CD8-positive, alpha-beta memory T cell (primary cell): Measurements from ENCODE around the gene NEB. TPM values are rescaled to one million over a fixed set of nuclear protein-coding genes. Genes with fewer than 3 reads are reported as not detected.
"Not testable (repeated sequence)": the region's sequence is repeated elsewhere in the genome, so short reads cannot be mapped to it uniquely, and the experiment has no call there.

Experiments used
- CTCF ChIA-PET: fragments of 350-600 bp; sonication (Branson Sonifier 250); formaldehyde crosslinking; loops from one replicate; lab custom pipeline; 2021; ENCODE audit warnings: antibody characterized with exemption; lab: Charles Lee
- POLR2A ChIA-PET: fragments of 350-600 bp; sonication (Branson Sonifier 250); formaldehyde crosslinking; loops from one replicate; lab custom pipeline; 2021; ENCODE audit warnings: antibody characterized with exemption; lab: Charles Lee
- DNase-seq, 5 donors: peaks; one replicate each; pipeline versions ENCODE4 v3.0.0 to v3.0.0-alpha.2; 2020 to 2022; ENCODE audit warnings: mixed read lengths in 1 of 5
- H3K27ac ChIP-seq: one replicate; pipeline ENCODE4 v1.7.0; 2013; ENCODE audit warnings: low read depth, mild to moderate bottlenecking, low read length, moderate library complexity
- H3K27me3 ChIP-seq: 2 replicates; pipeline ENCODE4 v1.7.0; 2013; ENCODE audit warnings: low read length, mild to moderate bottlenecking; ENCODE audit not compliant: insufficient read depth, poor library complexity, severe bottlenecking
- H3K36me3 ChIP-seq: 2 replicates; pipeline ENCODE4 v1.7.0; 2013; ENCODE audit warnings: mild to moderate bottlenecking, low read length, moderate library complexity; ENCODE audit not compliant: insufficient read depth
- H3K4me1 ChIP-seq: 2 replicates; pipeline ENCODE4 v1.7.0; 2013; ENCODE audit warnings: mild to moderate bottlenecking, low read length, moderate library complexity; ENCODE audit not compliant: insufficient read depth
- H3K4me3 ChIP-seq: 2 replicates; pipeline ENCODE4 v1.7.0; 2013; ENCODE audit warnings: mild to moderate bottlenecking, low read length
- H3K9me3 ChIP-seq: 2 replicates; pipeline ENCODE4 v1.7.0; 2013; ENCODE audit warnings: mild to moderate bottlenecking, low read length
- H3K27ac Mint-ChIP-seq, 8 donors: one replicate each; pipeline ENCODE4 v1.8.0; 2020 to 2021; ENCODE audit warnings: mixed read lengths in 8 of 8, mild to moderate bottlenecking in 6 of 8, inconsistent platforms in 3 of 8, moderate library complexity in 3 of 8
- H3K27me3 Mint-ChIP-seq, 2 donors: one replicate each; pipeline ENCODE4 v1.8.0; 2020 to 2021; ENCODE audit warnings: mixed read lengths in 2 of 2, mild to moderate bottlenecking in 1 of 2, moderate library complexity in 1 of 2
- H3K36me3 Mint-ChIP-seq, 3 donors: one replicate each; pipeline ENCODE4 v1.8.0; 2020 to 2021; ENCODE audit warnings: mixed read lengths in 3 of 3, inconsistent platforms in 1 of 3, mild to moderate bottlenecking in 1 of 3
- H3K4me1 Mint-ChIP-seq, 3 donors: one replicate each; pipeline ENCODE4 v1.8.0; 2020 to 2021; ENCODE audit warnings: mixed read lengths in 3 of 3, inconsistent platforms in 1 of 3, mild to moderate bottlenecking in 1 of 3
- H3K4me3 Mint-ChIP-seq, 7 donors: one replicate each; pipeline ENCODE4 v1.8.0; 2020 to 2021; ENCODE audit warnings: mixed read lengths in 7 of 7, mild to moderate bottlenecking in 6 of 7, moderate library complexity in 4 of 7, inconsistent platforms in 2 of 7
- H3K9me3 Mint-ChIP-seq, 5 donors: one replicate each; pipeline ENCODE4 v1.8.0; 2020 to 2022; ENCODE audit warnings: mixed read lengths in 5 of 5, mild to moderate bottlenecking in 3 of 5, moderate library complexity in 2 of 5, inconsistent platforms in 1 of 5
- polyA plus RNA-seq: library from polyadenylated mRNA; unstranded; fragments of 300-500 nt; fragmentation: Illumina TruSeq; gene quantifications from one replicate; pipeline ENCODE4 v1.2.3, GENCODE V29; 2021
- total RNA-seq, 2 experiments: library from RNA; stranded (reverse); gene quantifications; one replicate each; pipeline ENCODE4 v1.2.3, GENCODE V29; 2021

The NEB gene
- total and polyA plus RNA-seq, 3 experiments from 2014 or later = 0.10 to 0.31 (median 0.29) TPM

DNA sequence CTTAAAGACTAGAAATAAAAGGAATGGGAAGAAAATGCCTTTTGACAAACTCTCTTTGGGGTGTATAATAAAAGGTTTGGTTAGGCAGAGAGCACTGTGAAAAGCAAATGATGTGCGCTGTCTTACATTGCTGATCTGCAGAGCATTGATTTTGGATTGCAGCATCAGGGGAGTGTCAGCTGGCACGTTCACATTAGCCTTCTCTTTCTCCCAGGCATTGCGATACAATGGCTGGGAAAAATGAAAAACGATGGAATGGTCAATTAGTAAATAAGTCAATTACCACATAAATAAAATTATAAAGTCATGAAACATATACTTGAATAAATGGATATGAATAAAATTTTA lies 142.4 kb downstream of the NEB start:
- H3K36me3 ChIP-seq, H3K9me3 Mint-ChIP-seq, H3K36me3 Mint-ChIP-seq, H3K9me3 ChIP-seq, DNase-seq, H3K4me3 Mint-ChIP-seq, H3K27me3 Mint-ChIP-seq, CTCF ChIA-PET, H3K27ac Mint-ChIP-seq, H3K4me1 ChIP-seq, H3K27ac ChIP-seq, H3K4me3 ChIP-seq, H3K4me1 Mint-ChIP-seq, POLR2A ChIA-PET, H3K27me3 ChIP-seq: not testable (repeated sequence)

DNA sequence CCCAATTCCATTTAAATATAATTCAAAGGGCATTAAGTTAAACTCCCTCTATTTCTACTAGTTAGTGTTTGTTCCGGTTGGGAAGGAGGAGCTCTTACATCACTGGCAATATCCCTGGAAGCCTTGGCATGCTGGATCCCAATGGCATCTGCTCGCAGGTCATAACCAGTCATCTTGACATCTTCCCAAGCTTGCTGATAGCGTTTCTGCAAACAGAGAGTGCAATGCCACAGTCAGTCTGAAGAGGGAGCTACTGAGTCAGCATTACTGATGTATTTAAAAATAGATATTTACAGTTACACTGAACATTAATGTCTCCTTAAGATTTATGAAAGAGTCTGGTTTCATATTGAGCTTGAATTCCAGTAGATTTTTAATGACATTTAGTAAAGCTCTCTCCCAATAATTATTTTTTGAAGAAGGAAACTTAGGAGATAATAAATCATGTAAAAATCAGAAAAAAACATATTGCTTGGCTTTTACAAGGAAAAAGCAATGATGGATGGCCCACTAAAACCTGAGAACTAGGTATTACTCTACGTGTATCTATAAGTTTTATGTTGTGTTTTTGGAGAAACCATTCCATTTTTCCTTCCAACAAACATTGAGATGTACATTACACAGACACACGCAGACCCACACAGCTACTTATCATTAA lies 142.9 kb downstream of the NEB start:
- H3K27ac Mint-ChIP-seq, H3K9me3 Mint-ChIP-seq, H3K27me3 ChIP-seq, CTCF ChIA-PET, H3K4me3 ChIP-seq, H3K36me3 ChIP-seq, H3K27ac ChIP-seq, H3K4me1 ChIP-seq, H3K27me3 Mint-ChIP-seq, H3K9me3 ChIP-seq, POLR2A ChIA-PET, H3K4me1 Mint-ChIP-seq, H3K4me3 Mint-ChIP-seq, H3K36me3 Mint-ChIP-seq: not testable (repeated sequence)
- peak in 1 of 5 donors; percentile 7 for DNase-seq

DNA sequence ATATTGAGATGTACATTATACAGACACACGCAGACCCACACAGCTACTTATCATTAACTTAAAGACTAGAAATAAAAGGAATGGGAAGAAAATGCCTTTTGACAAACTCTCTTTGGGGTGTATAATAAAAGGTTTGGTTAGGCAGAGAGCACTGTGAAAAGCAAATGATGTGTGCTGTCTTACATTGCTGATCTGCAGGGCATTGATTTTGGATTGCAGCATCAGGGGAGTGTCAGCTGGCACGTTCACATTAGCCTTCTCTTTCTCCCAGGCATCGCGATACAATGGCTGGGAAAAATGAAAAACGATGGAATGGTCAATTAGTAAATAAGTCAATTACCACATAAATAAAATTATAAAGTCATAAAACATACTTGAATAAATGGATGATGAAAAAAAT lies 153.0 kb downstream of the NEB start:
- H3K27ac ChIP-seq, H3K36me3 ChIP-seq, H3K27me3 ChIP-seq, H3K4me1 ChIP-seq, H3K36me3 Mint-ChIP-seq, H3K4me1 Mint-ChIP-seq, H3K4me3 Mint-ChIP-seq, H3K27ac Mint-ChIP-seq, H3K9me3 Mint-ChIP-seq, H3K27me3 Mint-ChIP-seq, CTCF ChIA-PET, H3K9me3 ChIP-seq, DNase-seq, H3K4me3 ChIP-seq, POLR2A ChIA-PET: not testable (repeated sequence)

DNA sequence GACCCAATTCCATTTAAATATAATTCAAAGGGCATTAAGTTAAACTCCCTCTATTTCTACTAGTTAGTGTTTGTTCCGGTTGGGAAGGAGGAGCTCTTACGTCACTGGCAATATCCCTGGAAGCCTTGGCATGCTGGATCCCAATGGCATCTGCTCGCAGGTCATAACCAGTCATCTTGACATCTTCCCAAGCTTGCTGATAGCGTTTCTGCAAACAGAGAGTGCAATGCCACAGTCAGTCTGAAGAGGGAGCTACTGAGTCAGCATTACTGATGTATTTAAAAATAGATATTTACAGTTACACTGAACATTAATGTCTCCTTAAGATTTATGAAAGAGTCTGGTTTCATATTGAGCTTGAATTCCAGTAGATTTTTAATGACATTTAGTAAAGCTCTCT lies 153.6 kb downstream of the NEB start:
- H3K9me3 ChIP-seq, H3K4me3 Mint-ChIP-seq, H3K4me3 ChIP-seq, POLR2A ChIA-PET, H3K36me3 ChIP-seq, DNase-seq, H3K27me3 Mint-ChIP-seq, H3K4me1 Mint-ChIP-seq, H3K4me1 ChIP-seq, H3K36me3 Mint-ChIP-seq, H3K27me3 ChIP-seq, H3K9me3 Mint-ChIP-seq, H3K27ac Mint-ChIP-seq, H3K27ac ChIP-seq, CTCF ChIA-PET: not testable (repeated sequence)

DNA sequence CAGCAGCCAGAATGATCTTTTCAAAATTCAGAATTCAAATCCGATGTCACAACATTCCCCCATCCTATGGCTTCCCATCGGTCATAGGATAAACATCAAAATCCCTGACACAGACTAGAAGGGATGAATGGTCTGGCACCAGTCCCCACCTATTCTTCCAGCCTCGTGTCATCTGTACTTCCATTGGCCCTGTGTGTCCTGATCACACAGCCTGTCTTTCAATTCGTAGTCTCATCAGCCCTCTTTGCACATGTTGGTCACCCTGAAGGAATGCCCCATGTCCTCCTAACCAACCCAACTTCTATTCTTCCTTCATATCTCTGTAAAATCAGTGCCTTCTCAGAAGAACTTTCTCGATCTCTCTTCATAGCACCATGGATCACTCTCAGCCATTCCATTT lies 157.2 kb downstream of the NEB start:
- peaks cover 0 to 9% of the 10 kb centered on the region in 2 donors for H3K27me3 Mint-ChIP-seq
- H3K27me3 ChIP-seq = no peaks in the 10 kb centered on the region
- H3K27ac Mint-ChIP-seq = peak overlapping the region in 1 of 8 donors; percentile 39
- H3K4me1 Mint-ChIP-seq = no peaks in the 10 kb centered on the region
- H3K4me3 ChIP-seq = no peak overlapping the region
- no peaks in the 10 kb centered on the region for H3K9me3 Mint-ChIP-seq
- no peaks in the 10 kb centered on the region for H3K36me3 Mint-ChIP-seq
- H3K4me3 Mint-ChIP-seq = no peak overlapping the region
- no peaks in the 10 kb centered on the region for H3K4me1 ChIP-seq
- no peak for DNase-seq
- ChIA-PET CTCF (no interaction called here), POLR2A (no interaction called here)
- no peaks in the 10 kb centered on the region for H3K9me3 ChIP-seq
- H3K27ac ChIP-seq = no peak overlapping the region
- no peaks in the 10 kb centered on the region for H3K36me3 ChIP-seq

DNA sequence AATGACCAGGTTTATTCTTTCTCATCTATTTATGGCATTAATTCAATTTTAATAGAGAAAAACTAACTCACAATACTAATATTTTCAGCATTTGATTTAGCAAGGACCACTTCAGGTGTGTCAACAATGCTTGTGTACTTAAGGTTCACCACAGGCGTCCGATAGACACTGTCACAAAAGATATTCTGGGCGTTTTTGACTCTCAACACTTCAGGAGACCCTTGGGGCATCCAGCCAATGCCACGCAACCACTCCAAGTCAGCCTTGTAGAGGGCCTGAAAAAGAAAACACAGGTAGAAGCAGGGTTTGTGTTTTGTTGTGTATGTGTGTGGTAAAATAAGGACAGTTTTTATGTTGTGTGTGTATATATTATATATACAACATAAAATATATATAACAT lies 158.2 kb downstream of the NEB start:
- no peaks in the 10 kb centered on the region for H3K9me3 Mint-ChIP-seq
- no peak overlapping the region for H3K4me3 Mint-ChIP-seq
- H3K27ac Mint-ChIP-seq = no peak overlapping the region
- no peaks in the 10 kb centered on the region for H3K36me3 Mint-ChIP-seq
- Histone ChIP-seq H3K4me3 (no peak overlapping the region), H3K27ac (no peak overlapping the region), H3K36me3 (no peaks in the 10 kb centered on the region), H3K9me3 (no peaks in the 10 kb centered on the region), H3K4me1 (no peaks in the 10 kb centered on the region), H3K27me3 (no peaks in the 10 kb centered on the region)
- CTCF ChIA-PET = no interaction called here
- POLR2A ChIA-PET = no interaction called here
- no peak for DNase-seq
- H3K27me3 Mint-ChIP-seq = peaks cover 0 to 9% of the 10 kb centered on the region in 2 donors
- H3K4me1 Mint-ChIP-seq = no peaks in the 10 kb centered on the region

DNA sequence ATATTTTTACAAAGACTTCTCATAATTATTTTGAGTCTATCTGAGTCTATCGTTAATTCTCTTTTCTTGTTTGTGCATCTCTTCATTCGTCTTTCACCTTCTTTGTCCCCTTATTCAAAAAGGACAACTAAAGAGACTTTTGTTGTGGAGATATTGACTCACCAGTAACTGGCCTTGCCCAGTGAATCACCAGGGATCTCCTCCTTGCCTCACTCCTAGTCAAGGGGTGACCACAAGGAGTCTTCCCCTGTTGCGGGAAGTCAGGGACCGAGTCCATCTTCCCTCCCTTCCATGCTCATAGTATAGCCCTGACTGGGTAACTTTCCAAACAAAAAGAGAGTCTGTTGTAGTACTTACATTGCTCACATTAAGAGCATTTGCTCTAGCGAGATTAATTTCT lies 158.9 kb downstream of the NEB start:
- H3K27ac ChIP-seq = no peak overlapping the region
- Mint-ChIP-seq H3K4me3 (no peak overlapping the region), H3K27ac (peak overlapping the region in 1 of 8 donors; percentile 28), H3K9me3 (no peaks in the 10 kb centered on the region), H3K27me3 (peaks cover 0 to 9% of the 10 kb centered on the region in 2 donors), H3K4me1 (no peaks in the 10 kb centered on the region), H3K36me3 (no peaks in the 10 kb centered on the region)
- H3K9me3 ChIP-seq = no peaks in the 10 kb centered on the region
- H3K4me3 ChIP-seq = no peak overlapping the region
- CTCF ChIA-PET = no interaction called here
- no peaks in the 10 kb centered on the region for H3K36me3 ChIP-seq
- no peak for DNase-seq
- H3K4me1 ChIP-seq = no peaks in the 10 kb centered on the region
- H3K27me3 ChIP-seq = no peaks in the 10 kb centered on the region
- POLR2A ChIA-PET = no interaction called here

DNA sequence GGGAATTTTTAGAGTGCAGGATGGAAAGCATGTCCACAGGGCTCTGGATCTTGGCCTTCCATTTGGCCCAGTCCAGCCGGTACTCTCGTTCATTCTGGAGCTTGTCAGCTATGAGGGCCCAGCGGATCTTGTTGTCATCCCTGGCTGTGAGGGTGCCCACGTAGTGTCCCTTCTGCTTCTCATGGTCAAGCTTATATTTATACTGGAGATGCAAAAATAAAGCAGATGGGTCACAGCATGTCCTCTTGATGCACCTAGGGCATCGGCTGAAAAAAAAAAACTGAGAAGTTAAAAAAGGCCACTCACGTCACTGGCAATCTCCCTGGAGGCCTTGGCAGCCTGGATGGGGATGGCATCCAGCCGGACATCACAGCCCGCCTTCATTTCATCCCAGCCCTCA lies 164.1 kb downstream of the NEB start:
- CTCF ChIA-PET = no interaction called here
- no peaks in the 10 kb centered on the region for H3K9me3 Mint-ChIP-seq
- H3K27me3 ChIP-seq = no peaks in the 10 kb centered on the region

DNA sequence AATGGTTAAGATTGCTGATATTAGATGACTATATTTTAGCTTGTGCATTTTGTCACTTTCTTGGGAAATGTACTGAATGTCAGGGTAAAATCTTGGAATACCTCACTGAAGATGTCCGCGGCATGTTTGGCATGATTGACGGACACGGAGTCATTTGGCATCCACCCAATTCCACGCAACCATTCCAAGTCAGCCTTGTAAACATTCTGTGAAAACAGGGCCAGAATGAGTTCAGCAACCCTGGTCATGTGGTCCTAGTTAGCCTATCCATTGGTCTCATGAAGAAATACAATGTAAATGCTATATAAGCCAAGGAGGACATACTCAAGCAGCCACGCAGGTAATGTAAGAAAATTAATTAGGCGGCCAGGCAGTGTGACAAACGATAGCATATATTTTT lies 165.1 kb downstream of the NEB start:
- H3K27me3 Mint-ChIP-seq = peaks cover 0 to 4% of the 10 kb centered on the region in 2 donors
- Histone ChIP-seq H3K4me1 (no peaks in the 10 kb centered on the region), H3K4me3 (no peak overlapping the region), H3K27ac (no peak overlapping the region), H3K27me3 (no peaks in the 10 kb centered on the region), H3K9me3 (no peaks in the 10 kb centered on the region), H3K36me3 (no peaks in the 10 kb centered on the region)
- H3K4me1 Mint-ChIP-seq = no peaks in the 10 kb centered on the region
- H3K4me3 Mint-ChIP-seq = no peak overlapping the region
- H3K27ac Mint-ChIP-seq = no peak overlapping the region
- ChIA-PET CTCF (no interaction called here), POLR2A (no interaction called here)
- H3K9me3 Mint-ChIP-seq = no peaks in the 10 kb centered on the region
- DNase-seq = no peak
- H3K36me3 Mint-ChIP-seq = no peaks in the 10 kb centered on the region

More for the DNA sequence above, 164.1 kb downstream of the NEB start:
- Mint-ChIP-seq H3K36me3 (no peaks in the 10 kb centered on the region), H3K27ac (no peak overlapping the region), H3K27me3 (no peaks in the 10 kb centered on the region), H3K4me1 (no peaks in the 10 kb centered on the region), H3K4me3 (no peak overlapping the region)
- Histone ChIP-seq H3K27ac (no peak overlapping the region), H3K36me3 (no peaks in the 10 kb centered on the region), H3K4me3 (no peak overlapping the region), H3K4me1 (no peaks in the 10 kb centered on the region), H3K9me3 (no peaks in the 10 kb centered on the region)
- POLR2A ChIA-PET = no interaction called here
- no peak for DNase-seq
